ENCODE data around the gene CDK19. TPM values are rescaled to one million over a fixed set of nuclear protein-coding genes. Genes with fewer than 3 reads are reported as not detected.

CDK19 gene
- total RNA-seq, 1 donor from 2014 or later = 21.8 TPM

- H3K9me3 Mint-ChIP-seq (ENCODE audit: unreplicated experiment) = no peaks in the 10 kb centered on the region
- H3K27ac ChIP-seq (ENCODE audit: low read depth, low read length) = no peak overlapping the region
- H3K36me3 Mint-ChIP-seq (ENCODE audit: low read depth, unreplicated experiment) = no peaks in the 10 kb centered on the region
- H3K4me3 Mint-ChIP-seq (ENCODE audit: unreplicated experiment) = peak overlapping the region; percentile 95
- H4K20me1 ChIP-seq (ENCODE audit: insufficient read depth, low read length) = peaks cover 15% of the 10 kb centered on the region
- H3K9me3 ChIP-seq (ENCODE audit: insufficient read depth, low read depth, low read length) = no peaks in the 10 kb centered on the region
- H2AFZ ChIP-seq (ENCODE audit: low read depth, low read length) = peak overlapping the region; percentile 98
- H3K79me2 ChIP-seq (ENCODE audit: insufficient read depth, low read length) = peaks cover 31% of the 10 kb centered on the region
- H3K36me3 ChIP-seq (ENCODE audit: insufficient read depth, low read length) = no peaks in the 10 kb centered on the region
- no peak for FAIRE-seq
- peak overlapping the region; percentile 93 for H3K4me2 ChIP-seq (ENCODE audit: low read length)
- peak overlapping the region; percentile 91 for H3K9ac ChIP-seq (ENCODE audit: low read length)
- H3K4me1 Mint-ChIP-seq (ENCODE audit: low read depth, unreplicated experiment) = peaks cover 8% of the 10 kb centered on the region
- H3K27me3 Mint-ChIP-seq (ENCODE audit: low read depth, unreplicated experiment) = no peaks in the 10 kb centered on the region
- H3K4me1 ChIP-seq (ENCODE audit: insufficient read depth, low read length) = peaks cover 9% of the 10 kb centered on the region
- DNase-seq (ENCODE audit: low read depth) = no peak
- H3K27me3 ChIP-seq (ENCODE audit: insufficient read depth, low read length) = no peaks in the 10 kb centered on the region
- H3K4me3 ChIP-seq (ENCODE audit: insufficient read depth, low read depth, low read length) = peak overlapping the region; percentile 77
- TF ChIP-seq EZH2 (IDR thresholded peaks at IDR 0.05; ENCODE audit: insufficient read depth, low read length) (no peak), CTCF (IDR thresholded peaks at IDR 0.05; ENCODE audit: insufficient read depth, low read depth, low read length) (no peak)
- H3K27ac Mint-ChIP-seq (ENCODE audit: unreplicated experiment) = peak overlapping the region; percentile 47
Observed at GRCh38 chr6:110813338-110814101, 1.7 kb downstream of the CDK19 start.

DNA sequence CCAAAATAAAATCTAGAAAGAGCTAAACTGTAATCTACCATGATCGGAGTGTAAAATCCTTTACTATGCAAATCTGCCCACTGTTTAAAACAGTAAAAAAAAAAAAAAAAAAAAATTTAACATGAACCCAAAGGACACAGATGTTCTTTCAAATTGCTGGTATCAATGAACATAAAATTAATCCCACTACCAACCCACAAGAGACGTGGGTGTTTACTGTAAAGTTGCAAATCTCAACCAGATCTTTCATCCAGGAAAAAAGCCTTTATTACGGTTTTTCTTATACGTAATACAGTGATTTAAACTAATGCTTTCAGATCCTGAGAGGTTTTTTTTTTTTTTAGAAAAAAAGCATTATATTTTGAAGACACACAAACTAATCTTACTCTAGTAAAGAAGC is 2.5 kb downstream of the CDK19 start:
- Mint-ChIP-seq H3K4me3 (ENCODE audit: unreplicated experiment) (no peak overlapping the region), H3K36me3 (ENCODE audit: low read depth, unreplicated experiment) (no peaks in the 10 kb centered on the region), H3K27ac (ENCODE audit: unreplicated experiment) (no peak overlapping the region), H3K9me3 (ENCODE audit: unreplicated experiment) (no peaks in the 10 kb centered on the region), H3K4me1 (ENCODE audit: low read depth, unreplicated experiment) (peaks cover 8% of the 10 kb centered on the region), H3K27me3 (ENCODE audit: low read depth, unreplicated experiment) (no peaks in the 10 kb centered on the region)
- Histone ChIP-seq H4K20me1 (ENCODE audit: insufficient read depth, low read length) (peaks cover 15% of the 10 kb centered on the region), H3K4me1 (ENCODE audit: insufficient read depth, low read length) (peaks cover 9% of the 10 kb centered on the region), H3K9me3 (ENCODE audit: insufficient read depth, low read depth, low read length) (no peaks in the 10 kb centered on the region), H3K9ac (ENCODE audit: low read length) (no peak overlapping the region), H3K27me3 (ENCODE audit: insufficient read depth, low read length) (no peaks in the 10 kb centered on the region), H3K79me2 (ENCODE audit: insufficient read depth, low read length) (peaks cover 36% of the 10 kb centered on the region), H3K4me2 (ENCODE audit: low read length) (no peak overlapping the region), H3K36me3 (ENCODE audit: insufficient read depth, low read length) (no peaks in the 10 kb centered on the region), H3K4me3 (ENCODE audit: insufficient read depth, low read depth, low read length) (no peak overlapping the region), H3K27ac (ENCODE audit: low read depth, low read length) (no peak overlapping the region), H2AFZ (ENCODE audit: low read depth, low read length) (no peak overlapping the region)
- FAIRE-seq (no peak), DNase-seq (ENCODE audit: low read depth) (no peak)
- TF ChIP-seq CTCF (IDR thresholded peaks at IDR 0.05; ENCODE audit: insufficient read depth, low read depth, low read length) (no peak), EZH2 (IDR thresholded peaks at IDR 0.05; ENCODE audit: insufficient read depth, low read length) (no peak)

Measured in astrocyte (in vitro differentiated cells and primary cell).